HG03045 (cell line): ENCODE results near the gene MYADM.

Source experiments
- ATAC-seq: cut with Tn5 transposase; IDR thresholded peaks from one replicate; pipeline ENCODE4 v1.9.1; 2021; ENCODE audit warnings: mild to moderate bottlenecking, moderate library complexity; ENCODE audit not compliant: unreplicated experiment

Gene MYADM

GRCh38 chr19:53883231-53883661 is 15.6 kb downstream of the MYADM start:
- ATAC-seq = no peak

DNA sequence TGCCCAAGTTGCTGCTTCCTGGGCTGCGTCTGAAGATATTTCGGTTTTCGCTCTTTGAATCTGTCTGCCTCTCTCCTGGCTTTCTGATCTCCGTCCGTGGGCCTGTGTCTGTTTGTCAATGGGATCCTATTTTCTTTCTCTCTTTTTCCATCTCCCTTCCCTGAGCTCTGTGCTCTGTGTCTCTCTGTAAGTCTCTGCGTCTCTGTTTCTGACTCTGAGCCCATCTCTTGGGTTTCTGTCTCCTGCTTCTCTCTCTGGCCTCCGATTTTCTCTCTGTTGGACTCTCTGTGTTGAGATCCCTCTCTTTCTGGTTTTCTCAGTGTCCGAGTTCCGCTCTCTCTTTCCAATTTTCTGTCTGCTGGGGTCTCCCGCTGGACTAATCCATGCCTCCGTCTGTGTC is 16.1 kb downstream of the MYADM start:
- ATAC-seq = no peak

GRCh38 chr19:53884256-53884655 is 16.6 kb downstream of the MYADM start:
- no peak for ATAC-seq

GRCh38 chr19:53885036-53885435 is 17.4 kb downstream of the MYADM start:
- ATAC-seq = no peak

DNA sequence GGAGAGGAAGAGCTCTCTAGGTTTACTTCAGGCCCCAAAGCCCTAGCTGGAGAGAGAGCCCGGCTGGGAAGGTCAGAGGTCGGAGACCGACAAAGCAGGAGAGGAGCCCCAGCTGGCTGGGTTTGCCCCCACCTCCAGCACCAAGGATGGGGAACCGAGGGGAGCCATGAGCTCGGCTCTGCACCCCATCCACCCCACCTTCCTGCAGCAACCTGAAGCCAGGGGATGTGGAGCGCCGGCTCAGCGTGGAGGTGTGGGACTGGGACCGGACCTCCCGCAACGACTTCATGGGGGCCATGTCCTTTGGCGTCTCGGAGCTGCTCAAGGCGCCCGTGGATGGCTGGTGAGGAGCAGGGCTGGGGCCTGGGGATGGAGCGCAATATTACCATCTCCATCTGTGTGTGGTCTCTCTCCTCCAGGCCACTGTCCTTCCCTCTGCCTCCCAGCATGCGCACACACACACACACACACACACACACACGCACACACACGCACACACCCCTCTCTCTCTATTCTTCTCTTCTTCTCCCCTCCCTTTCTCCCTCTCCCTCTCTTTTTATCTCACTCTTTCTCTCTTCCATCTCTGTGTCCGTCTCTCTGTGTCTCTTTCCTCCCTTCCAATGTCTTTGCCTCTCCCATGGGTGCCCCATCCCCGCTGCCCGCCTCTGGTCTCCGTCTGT is 24.8 kb downstream of the MYADM start:
- ATAC-seq = no peak

GRCh38 chr19:53892981-53893325 is 25.3 kb downstream of the MYADM start:
- ATAC-seq = no peak

GRCh38 chr19:53894707-53895106 is 27.0 kb downstream of the MYADM start:
- no peak for ATAC-seq

DNA sequence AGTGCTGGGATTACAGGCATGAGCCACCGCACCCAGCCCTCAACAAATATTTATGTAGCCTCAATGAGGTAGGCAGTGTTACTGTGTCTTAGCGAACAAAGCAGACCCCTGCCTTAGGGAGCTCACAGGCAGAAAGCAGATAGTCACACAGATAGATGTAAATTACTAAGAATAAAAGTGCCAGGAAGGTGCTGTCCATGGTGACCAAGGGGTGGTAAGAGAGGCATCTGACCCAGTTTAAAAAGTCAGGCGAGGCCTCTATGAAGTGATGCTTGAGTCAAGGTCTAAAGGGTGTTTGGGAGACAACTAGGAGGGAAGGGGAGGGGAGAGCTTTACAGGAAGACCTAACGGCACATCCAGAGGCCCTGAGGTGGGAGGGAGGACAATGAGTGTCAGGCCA is 29.0 kb downstream of the MYADM start:
- ATAC-seq = no peak

DNA sequence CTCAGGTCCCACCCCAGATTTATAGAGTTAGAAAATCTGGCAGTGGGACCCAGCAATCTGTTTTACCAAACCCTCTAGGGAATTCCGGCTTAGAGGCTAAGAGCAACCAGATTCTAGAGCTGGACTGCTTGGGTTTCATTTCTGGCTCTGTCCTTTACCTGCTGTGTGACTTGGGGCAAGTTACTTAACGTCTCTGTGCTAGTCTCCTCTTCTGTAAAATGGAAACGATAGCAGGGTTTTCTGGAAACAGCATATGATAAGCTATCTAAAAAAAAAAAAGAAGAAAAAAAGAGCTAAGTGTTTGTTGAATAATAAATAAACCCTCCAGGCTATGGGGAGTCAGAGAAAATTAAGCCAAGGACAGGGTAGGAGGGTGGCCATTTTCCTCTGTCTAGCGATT is 29.8 kb downstream of the MYADM start:
- no peak for ATAC-seq

- ATAC-seq = no peak
Measured at GRCh38 chr19:53898166-53898565, 30.5 kb downstream of the MYADM start.

GRCh38 chr19:53898636-53899341 is 31.1 kb downstream of the MYADM start:
- ATAC-seq = no peak

DNA sequence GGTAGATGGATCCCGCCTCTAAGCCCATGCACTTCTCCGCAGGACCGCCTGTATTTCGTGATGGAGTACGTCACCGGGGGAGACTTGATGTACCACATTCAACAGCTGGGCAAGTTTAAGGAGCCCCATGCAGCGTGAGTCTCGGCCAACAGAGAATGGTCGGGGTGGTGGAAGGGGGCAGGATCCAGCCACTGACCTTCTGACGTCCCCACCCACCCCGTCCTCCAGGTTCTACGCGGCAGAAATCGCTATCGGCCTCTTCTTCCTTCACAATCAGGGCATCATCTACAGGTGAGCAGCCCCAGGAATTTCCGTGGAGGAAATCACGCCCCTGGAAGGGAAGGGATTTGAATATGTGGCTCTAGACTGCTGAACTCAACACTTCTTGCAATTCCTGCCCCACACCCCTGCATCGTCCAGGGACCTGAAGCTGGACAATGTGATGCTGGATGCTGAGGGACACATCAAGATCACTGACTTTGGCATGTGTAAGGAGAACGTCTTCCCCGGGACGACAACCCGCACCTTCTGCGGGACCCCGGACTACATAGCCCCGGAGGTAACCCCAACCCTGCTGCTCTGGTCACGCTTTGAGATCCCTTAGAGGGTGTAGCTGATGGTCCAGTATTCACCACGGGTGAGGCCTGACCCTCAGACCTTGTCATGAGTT is 32.6 kb downstream of the MYADM start:
- no peak for ATAC-seq

- ATAC-seq = no peak
Measured at GRCh38 chr19:53903055-53903680, 35.5 kb downstream of the MYADM start.

- no peak for ATAC-seq
Measured at GRCh38 chr19:53904909-53905308, 37.2 kb downstream of the MYADM start.

- ATAC-seq = no peak
Measured at GRCh38 chr19:53905787-53906186, 38.1 kb downstream of the MYADM start.

DNA sequence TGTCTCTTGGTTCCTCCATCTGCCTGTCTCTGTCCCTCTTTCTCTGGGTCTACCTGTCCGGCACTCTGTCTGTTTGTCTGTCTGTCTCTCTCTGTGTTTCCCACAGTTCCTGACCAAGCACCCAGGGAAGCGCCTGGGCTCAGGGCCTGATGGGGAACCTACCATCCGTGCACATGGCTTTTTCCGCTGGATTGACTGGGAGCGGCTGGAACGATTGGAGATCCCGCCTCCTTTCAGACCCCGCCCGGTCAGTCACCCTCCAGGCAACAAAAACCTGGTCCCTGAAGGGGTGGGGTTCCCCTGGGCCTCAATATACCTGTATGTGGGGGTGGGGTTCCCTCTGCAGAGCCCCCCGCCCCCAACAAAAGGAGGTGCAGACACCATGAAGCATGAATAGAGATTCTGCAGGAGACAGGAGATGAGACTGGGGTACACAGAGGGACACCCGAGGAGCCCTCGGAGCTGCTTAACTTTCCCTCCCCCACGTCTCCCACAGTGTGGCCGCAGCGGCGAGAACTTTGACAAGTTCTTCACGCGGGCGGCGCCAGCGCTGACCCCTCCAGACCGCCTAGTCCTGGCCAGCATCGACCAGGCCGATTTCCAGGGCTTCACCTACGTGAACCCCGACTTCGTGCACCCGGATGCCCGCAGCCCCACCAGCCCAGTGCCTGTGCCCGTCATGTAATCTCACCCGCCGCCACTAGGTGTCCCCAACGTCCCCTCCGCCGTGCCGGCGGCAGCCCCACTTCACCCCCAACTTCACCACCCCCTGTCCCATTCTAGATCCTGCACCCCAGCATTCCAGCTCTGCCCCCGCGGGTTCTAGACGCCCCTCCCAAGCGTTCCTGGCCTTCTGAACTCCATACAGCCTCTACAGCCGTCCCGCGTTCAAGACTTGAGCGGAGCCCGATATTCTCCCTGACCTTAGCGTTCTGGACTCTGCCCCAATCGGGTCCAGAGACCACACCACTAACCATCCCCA is 38.8 kb downstream of the MYADM start:
- no peak for ATAC-seq

DNA sequence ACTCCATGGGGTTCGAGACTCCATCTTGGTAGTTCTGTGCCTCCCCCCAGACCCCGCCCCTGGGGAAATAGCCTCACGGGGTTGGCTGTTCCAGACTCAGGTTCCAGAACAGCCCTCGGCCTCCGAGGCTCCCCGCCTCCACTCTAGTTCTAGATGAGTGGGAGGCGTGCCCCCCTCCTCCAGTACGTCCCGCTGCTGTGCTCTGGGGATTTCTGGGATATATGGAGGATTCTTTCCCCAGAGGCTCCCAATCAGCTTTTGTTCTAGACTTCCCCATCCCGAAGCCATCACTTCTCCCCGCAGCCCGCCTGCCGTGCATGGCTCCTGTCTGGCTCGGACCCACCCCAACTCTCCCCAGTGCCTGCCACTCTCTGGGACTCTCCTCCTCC is 39.5 kb downstream of the MYADM start:
- ATAC-seq = no peak

GRCh38 chr19:53907690-53908089 is 40.0 kb downstream of the MYADM start:
- ATAC-seq = no peak

DNA sequence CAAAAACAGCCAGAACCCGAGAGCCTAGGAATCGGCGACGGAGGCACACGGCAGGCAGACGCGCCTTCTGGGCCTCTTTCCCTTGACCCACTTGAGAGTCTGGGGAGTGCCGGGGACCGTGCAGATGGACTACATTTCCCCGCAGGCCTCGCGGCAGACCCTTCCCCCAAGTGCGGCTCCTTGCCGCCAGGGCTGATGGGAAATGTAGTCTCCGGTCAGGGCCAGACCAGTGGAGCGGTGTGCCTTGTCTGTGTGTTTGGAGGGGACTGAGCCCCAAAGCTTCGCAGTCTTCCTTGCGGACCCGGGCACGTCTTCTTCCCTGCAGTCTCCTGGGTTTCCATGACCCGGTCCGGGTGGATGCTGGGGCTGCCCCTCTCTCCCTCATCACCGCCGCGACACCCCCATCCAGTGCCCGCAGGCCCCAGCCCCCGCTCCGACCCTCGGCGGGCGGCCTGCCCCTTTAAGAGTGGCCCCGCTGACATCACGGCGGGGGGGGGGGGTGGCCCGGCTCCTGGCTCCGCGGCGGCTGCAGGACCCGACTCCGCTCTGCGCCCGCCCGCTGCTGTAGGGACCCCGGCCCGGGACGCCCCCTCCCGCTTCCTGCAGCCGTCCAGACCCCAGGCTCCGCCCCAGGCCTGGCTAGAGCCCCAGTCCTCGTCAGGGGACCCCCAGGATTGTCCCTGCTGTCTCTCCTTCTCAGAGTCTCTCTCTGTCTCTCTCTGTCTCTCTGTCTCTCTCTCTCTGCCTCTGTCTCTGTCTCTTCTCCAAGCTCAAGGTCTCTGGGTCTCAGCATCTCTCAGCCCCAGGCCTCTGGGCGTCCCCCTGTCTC is 40.6 kb downstream of the MYADM start:
- ATAC-seq = no peak

- ATAC-seq = no peak
Measured at GRCh38 chr19:53908935-53909415, 41.3 kb downstream of the MYADM start, which contains the start of gene CACNG7. Gene CACNG7 (plus strand): TSS chr19:53909278. CDS start chr19:53912832, 3,554 bp downstream.
